HG03103 (cell line): ENCODE results near the gene PPY.
"Not testable (repeated sequence)": the region's sequence is repeated elsewhere in the genome, so short reads cannot be mapped to it uniquely, and the experiment has no call there.

Experiments used
- ATAC-seq: cut with Tn5 transposase; IDR thresholded peaks from one replicate; pipeline ENCODE4 v1.9.1; 2021; ENCODE audit warnings: low read depth; ENCODE audit not compliant: unreplicated experiment

PPY gene

DNA sequence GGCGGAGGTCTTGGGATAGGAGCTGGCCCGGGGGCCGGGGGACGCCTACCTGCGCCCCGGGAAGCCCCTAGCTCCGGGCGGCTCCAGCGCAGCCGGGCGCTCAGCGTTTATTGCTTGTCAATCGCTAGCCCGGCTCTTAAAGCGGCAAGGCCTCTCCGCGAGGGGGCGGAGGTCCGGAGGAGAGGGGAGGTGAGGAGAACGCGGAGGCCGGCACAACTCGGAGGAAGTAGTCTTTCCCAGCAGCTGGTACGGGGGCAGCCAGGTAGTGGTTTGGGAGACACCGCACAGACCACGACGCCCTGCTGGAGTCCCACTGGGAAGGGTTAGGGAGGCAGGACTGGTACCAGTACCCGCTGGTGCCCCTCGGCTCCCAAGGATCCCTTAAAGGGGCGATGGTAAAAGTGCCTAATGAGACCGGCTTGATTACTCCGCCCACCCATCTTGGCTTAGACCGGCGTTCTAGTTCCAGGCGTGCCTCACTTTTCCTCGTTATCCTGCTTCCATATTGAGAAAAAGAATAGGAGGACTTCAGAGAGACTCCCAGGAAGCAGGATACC, 34.8 kb downstream of the PPY start, which contains the start of gene MPP2:
Gene MPP2 (minus strand): TSS at position 112 of the 557 bp plus-strand sequence. CDS start 3,076 bp downstream, outside the sequence.
- ATAC-seq, result no peak

DNA sequence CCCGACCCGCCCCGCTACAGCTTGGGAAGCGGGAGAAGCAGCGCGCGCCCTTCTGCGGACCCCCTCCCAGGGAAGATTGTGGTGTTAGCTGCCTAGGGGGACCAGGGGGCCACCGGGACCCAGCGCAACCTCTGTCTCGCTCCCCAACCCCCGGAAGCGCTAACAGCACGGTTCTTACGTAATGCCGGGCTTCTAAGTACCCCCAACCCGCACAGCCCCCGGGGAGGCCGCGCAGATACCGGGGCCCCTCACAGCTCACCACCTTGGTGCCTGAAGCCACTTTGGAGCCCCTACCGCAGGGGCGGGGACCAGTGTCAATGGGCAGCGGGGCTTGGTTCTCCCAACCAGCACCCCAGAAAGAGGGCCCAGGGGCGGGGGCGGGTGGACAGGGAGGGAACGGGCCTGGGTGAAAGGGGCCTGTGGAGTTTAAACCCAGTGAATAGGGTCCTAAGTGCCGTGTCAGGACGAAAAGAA, 35.3 kb downstream of the PPY start:
- ATAC-seq, result no peak

DNA sequence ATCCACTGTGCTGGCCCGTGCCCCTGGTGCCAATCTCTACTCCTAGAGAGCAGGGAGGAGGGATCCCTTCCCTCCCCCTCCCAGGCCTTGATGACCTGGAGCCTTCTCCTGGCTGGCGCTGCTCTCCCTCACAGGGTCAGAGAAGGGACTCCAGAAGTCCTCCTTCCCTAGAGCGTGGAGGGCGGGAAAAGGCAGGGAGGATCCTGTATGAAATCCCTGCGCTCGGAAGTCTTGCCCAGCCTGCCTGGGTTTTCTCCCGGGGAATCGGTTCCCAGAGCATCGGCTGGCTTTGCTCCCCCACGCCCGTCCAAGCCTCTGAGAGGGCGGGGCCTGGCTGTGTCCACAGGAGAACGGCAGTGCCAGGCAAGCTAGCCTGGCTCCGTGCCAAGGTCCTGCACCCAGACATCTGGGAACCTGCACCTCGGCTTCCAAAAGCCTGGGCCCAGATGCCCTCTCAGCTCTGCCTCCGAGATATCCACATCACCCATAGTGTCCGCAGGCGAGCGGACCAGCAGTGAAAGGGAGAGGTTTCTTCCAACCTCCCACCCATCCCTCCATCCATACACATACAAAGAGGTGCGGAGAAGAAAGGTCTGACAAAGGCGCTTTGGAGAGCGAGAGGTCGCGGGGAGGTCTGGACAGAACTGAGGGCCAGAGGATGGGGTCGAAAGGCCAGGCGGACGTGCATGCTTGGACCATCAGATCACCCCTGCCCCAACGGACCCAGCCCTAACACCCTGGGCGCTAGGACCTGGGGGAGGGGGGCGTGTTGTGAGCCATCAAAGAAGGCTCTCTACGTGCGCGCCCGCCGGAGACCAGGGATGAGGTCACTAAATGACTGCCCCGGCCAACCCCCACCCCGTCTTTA, 36.1 kb downstream of the PPY start:
- ATAC-seq, result no peak

DNA sequence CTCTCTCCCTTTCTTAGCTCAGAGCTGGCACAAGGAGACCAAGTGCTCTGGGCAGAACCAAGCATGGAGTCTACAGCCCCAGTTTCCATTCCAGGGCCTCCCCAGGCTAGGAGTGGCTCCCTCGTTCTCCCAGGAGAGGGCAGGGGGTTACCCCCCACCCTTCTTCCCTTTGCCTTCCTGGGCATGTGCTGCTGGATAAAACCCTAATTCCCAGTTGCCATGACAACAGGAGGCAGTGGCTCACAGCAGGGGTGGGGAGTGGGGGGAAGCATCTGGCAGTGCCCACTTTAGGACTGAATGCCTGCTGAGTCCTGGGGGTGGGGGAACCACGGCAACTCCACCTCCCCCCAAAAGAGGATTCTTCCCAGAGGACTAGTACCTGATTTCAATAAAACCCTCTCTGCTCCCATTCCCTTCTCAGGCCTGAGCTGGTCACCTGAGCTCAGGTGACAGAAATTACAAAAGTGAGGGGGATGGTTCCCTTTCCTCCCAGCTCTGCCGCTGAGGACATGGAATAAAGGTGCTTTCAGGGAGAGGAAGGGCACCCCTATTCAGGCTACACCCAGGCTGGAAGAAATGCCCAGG, 36.8 kb downstream of the PPY start:
- ATAC-seq, result no peak

DNA sequence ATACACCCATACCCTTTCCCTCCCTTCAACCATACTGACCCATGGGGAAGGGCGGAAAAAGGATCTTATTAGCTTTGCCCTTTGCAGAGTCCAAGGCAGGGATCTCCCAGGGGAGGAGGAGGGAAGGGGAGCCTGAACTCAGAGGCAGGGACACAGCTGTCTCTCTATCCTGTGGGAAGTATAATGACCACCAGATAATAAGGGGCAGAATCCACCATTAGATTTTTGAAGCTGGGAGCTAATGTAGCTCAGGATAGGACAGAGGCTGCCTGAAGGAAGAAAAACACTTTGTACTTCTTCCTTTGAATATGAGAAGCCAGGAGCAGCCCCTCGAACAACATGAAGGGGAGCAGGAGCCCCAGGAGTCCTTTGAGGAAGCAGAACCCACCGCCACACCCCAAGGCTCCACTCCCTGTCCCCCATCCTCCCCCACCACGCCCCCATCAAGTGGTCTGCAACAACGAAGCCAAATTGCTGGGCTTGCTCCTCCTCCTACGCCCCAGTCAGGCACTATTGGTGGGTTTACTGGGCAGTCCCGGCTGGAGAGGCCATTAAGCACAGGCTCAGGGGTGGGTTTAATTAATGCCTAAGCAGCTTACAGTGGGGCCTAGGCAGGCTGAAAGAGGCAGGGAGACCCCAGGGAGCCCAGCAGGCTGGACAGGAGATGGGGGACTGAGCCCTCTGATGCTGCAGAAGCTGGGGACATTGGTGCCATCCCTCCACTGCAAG, 40.3 kb downstream of the PPY start:
- no peak for ATAC-seq

DNA sequence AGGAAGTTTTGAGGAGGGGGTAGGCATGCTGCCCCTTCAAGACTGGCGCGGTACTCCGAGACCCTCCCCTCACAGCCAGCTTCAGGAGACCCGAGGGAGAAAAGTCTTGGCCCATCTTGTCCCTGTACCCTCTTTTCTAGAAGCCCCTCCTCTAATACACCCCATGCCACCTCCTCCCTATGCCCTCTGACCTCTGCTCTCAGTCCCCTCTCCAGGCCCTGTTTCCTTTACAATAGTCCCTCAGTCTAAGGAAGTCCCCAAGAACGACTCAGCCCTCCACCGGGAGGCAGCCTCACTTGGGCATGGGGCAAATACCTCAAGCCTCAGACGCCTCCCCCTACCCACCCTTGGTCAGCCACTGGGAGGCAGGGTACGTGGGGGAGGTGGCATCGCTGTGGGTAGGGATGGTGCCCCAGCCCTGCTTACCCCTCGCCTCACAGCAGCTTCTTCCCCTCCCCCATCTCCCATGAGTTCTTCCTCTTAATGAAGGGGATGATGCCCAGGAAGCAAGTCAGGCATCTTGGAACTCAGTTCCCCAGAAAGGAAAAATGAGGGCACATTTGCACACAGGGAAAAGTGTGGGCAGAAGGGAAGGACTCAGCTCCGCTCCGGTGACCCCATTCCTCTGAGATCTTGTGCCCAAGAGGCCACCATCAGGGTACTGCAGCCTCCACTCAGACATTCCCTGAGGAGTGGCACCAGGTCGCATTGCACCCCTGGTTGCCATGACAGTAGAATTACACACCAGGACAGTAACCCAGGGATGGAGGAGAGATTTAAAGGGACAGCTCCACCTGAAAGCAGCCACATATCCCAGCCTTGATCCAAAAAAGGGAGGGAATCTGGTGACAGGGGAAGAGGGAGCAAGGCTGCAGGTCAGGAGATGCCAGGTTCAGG, 41.2 kb downstream of the PPY start:
- ATAC-seq, result no peak

DNA sequence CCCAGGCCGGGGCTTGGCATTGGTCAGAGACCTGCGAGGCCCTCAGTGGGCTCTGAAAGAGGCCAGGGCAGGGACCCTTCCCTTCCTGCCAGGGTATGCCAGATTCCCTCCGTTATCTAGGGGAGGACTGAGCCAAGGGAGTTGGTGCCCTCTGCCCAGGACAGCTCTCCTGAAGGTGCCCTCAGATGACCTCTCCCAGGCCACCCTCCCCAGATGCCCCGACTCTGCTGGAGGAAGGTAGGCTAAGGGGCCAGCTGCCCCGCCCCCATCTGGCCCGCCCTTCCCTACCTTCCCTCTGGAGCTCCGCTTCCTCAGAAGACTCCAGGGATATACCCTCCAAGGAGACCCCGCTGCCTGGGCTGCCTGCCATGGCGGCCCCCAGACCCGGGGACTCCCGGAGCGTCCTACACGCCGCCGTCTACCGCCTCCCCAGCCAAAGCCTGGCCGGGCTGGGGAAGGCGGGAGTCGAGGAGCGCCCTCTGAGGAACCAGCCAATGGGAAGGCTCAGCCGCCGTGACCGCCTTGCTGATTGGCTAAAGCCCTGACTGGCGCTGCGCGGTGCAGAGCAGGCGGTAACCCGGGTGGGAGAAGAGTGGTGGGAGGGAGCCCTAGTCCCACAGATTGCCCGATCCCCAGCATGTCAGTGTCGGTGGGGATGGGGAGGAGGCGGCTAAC, 42.0 kb downstream of the PPY start:
- no peak for ATAC-seq

DNA sequence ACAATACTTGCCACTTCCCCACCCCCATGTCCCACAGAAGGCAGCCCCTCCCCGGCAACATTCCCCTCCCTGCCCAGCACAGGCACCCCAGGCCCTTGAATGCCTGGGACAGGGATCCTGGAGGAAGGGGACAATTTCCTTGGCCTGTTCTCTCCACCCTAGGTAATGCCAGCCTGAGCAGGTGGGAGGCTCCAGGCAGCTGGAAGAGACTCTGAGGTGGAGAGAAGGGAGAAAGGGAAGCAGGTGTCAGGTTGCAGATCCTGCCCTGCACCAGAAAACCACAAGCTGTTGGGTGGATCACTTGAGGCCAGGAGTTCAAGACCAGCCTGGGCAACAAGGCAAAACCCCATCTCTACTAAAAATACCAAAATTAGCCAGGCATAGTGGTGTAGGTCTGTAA, 43.8 kb downstream of the PPY start:
- ATAC-seq, result no peak

DNA sequence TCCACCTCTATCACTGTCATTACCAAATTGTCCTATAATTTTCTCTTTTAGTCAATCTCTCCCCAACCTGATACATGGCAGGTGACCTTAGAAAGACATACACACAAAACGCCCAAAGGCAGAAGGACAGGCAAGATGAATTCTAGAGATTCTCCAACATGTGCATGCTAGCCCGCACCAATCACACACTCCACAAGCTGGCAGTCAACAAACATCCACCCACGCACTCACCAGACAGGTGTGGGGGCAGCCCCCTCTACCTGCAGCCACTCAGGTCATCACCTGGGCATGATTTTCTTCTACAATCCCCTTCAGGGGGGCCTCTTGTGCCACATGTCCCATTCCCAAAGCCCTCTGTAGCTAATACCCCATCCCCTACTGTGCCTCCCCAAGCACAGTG, 44.4 kb downstream of the PPY start:
- no peak for ATAC-seq

DNA sequence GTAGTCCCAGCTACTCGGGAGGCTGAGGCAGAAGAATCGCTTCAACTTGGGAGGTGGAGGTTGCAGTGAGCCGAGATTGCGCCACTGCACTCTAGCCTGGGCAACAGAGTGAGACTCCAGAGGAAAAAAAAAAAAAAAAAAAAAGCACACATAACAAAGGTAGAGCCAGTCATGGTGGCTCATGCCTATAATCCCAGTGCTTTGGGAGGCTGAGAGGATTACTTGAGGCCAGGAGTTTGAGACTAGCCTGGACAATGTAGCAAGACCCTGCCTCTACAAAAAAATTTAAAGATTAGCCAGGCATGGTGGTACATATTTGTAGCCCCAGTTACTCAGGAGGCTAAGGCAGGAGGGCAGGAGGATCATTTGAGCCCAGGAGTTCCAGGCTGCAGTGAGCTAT, 47.8 kb downstream of the PPY start:
- ATAC-seq, result not testable (repeated sequence)

DNA sequence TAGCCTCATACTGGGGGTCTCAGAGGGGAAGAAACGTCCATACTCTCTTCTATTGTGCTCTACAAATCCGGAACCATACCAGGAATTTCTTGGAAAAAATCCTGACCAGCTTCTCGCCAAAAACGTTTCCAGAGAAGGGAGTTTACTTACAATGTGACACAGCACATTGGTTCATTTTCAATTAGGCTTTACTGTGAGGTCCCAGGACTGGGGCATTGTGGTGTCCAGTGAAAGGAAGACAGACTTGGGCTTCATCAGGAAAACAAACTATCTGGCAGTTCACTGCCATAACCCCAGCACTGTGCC, 49.7 kb downstream of the PPY start:
- no peak for ATAC-seq

DNA sequence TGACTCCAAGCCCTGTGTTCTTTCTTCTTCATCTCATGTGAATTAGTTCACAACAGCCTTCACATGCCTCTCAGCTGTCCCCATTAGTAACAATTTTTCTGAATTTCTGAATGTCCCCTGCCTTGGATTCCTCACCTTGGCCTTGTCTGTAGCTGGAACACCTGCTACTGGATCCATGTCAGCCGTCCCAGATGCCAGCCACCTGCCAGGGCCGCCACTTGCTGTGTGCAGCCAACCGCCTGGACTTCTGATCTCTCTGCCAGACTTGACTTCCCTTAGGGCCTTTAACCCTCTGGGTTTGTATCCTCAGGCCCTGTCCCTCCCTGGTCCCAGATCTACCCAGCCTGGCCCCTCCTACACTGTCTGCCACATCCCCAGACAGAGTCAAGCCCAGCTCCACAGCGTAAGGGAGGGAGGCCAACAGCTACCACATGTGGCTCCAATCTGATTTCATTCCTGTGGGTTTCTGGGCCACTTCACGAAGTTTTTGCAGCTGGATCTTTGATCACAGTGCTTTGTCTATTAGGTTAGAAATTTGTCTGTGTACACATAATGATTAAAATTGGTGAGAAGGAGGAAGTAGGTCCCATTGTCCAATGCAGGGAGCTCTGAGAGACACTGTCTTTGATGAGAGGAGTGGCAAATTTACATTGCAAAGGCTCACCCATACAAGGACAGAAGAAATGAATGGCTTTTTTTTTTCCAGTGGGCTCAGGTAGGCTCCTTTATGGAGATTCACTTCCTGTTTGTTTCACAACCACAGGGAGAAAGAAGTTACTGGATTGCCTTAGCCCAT, 50.2 kb downstream of the PPY start:
- no peak for ATAC-seq
